HG03571 (cell line): Measurements from ENCODE around the gene GRIK4.

Experiments
- ATAC-seq: cut with Tn5 transposase; IDR thresholded peaks from one replicate; pipeline ENCODE4 v1.9.1; 2021; ENCODE audit not compliant: unreplicated experiment

Gene GRIK4

GRCh38 chr11:120801801-120802689 is 290.5 kb downstream of the GRIK4 start:
- no peak for ATAC-seq

GRCh38 chr11:120805960-120806555 is 294.5 kb downstream of the GRIK4 start:
- no peak for ATAC-seq

- no peak for ATAC-seq
Measured at GRCh38 chr11:120807414-120808150, 296.0 kb downstream of the GRIK4 start.

- ATAC-seq, result no peak
Measured at GRCh38 chr11:120808616-120809050, 297.1 kb downstream of the GRIK4 start.

- no peak for ATAC-seq
Measured at GRCh38 chr11:120810251-120810650, 298.7 kb downstream of the GRIK4 start.

- ATAC-seq, result no peak
Measured at GRCh38 chr11:120811199-120811598, 299.7 kb downstream of the GRIK4 start.

GRCh38 chr11:120811731-120812130 is 300.2 kb downstream of the GRIK4 start:
- no peak for ATAC-seq

GRCh38 chr11:120814531-120815318 is 303.2 kb downstream of the GRIK4 start:
- ATAC-seq, result no peak

GRCh38 chr11:120815319-120816100 is 304.0 kb downstream of the GRIK4 start:
- ATAC-seq, result no peak

- no peak for ATAC-seq
Measured at GRCh38 chr11:120816176-120816575, 304.6 kb downstream of the GRIK4 start.

GRCh38 chr11:120816711-120817110 is 305.2 kb downstream of the GRIK4 start:
- ATAC-seq, result no peak

GRCh38 chr11:120817158-120817557 is 305.6 kb downstream of the GRIK4 start:
- no peak for ATAC-seq

GRCh38 chr11:120818097-120818496 is 306.5 kb downstream of the GRIK4 start:
- no peak for ATAC-seq

GRCh38 chr11:120819003-120819402 is 307.5 kb downstream of the GRIK4 start:
- ATAC-seq, result no peak

- no peak for ATAC-seq
Measured at GRCh38 chr11:120819437-120820365, 308.2 kb downstream of the GRIK4 start.

GRCh38 chr11:120823159-120823558 is 311.6 kb downstream of the GRIK4 start:
- ATAC-seq, result no peak

- no peak for ATAC-seq
Measured at GRCh38 chr11:120824242-120824641, 312.7 kb downstream of the GRIK4 start.

- no peak for ATAC-seq
Measured at GRCh38 chr11:120827198-120827597, 315.6 kb downstream of the GRIK4 start.

GRCh38 chr11:120827820-120828219 is 316.3 kb downstream of the GRIK4 start:
- no peak for ATAC-seq
